Activated CD4-positive, alpha-beta T cell treated with anti-CD3 and anti-CD28 coated beads, Interleukin-2, amount 50 U/mL, for 24 hours (primary cell): Measurements from ENCODE around the gene GPANK1.

Source experiments
- DNase-seq, 2 donors: peaks; one replicate each; pipeline ENCODE4 v3.0.0-alpha.2; 2020; ENCODE audit warnings: low read depth in 1 of 2, low spot score in 1 of 2

GPANK1 gene

GRCh38 chr6:31642798-31643570 is 21.8 kb downstream of the GPANK1 start:
- DNase-seq: no peak

- DNase-seq: no peak
Measured at GRCh38 chr6:31641370-31641769, 23.4 kb downstream of the GPANK1 start.

GRCh38 chr6:31640612-31641011 is 24.2 kb downstream of the GPANK1 start:
- DNase-seq: no peak

GRCh38 chr6:31639449-31639861 is 25.3 kb downstream of the GPANK1 start:
- no peak for DNase-seq

GRCh38 chr6:31639043-31639442 is 25.8 kb downstream of the GPANK1 start:
- DNase-seq: no peak

GRCh38 chr6:31636698-31637596 is 27.9 kb downstream of the GPANK1 start:
- no peak for DNase-seq

GRCh38 chr6:31634969-31635575 is 29.7 kb downstream of the GPANK1 start:
- DNase-seq: no peak

GRCh38 chr6:31634131-31634530 is 30.7 kb downstream of the GPANK1 start:
- DNase-seq: no peak

GRCh38 chr6:31633447-31633846 is 31.4 kb downstream of the GPANK1 start:
- DNase-seq: no peak

- no peak for DNase-seq
Measured at GRCh38 chr6:31632279-31632946, 32.4 kb downstream of the GPANK1 start.

GRCh38 chr6:31631681-31632278 is 33.0 kb downstream of the GPANK1 start:
- DNase-seq: no peak

- DNase-seq: no peak
Measured at GRCh38 chr6:31631209-31631608, 33.6 kb downstream of the GPANK1 start.

- no peak for DNase-seq
Measured at GRCh38 chr6:31630177-31630934, 34.4 kb downstream of the GPANK1 start.

- no peak for DNase-seq
Measured at GRCh38 chr6:31629014-31629413, 35.8 kb downstream of the GPANK1 start.

GRCh38 chr6:31627690-31628287 is 37.0 kb downstream of the GPANK1 start:
- DNase-seq: no peak

- no peak for DNase-seq
Measured at GRCh38 chr6:31626952-31627351, 37.8 kb downstream of the GPANK1 start.

GRCh38 chr6:31624070-31624469 is 40.7 kb downstream of the GPANK1 start:
- no peak for DNase-seq

GRCh38 chr6:31622684-31623091 is 42.1 kb downstream of the GPANK1 start:
- DNase-seq: no peak

GRCh38 chr6:31621991-31622390 is 42.8 kb downstream of the GPANK1 start:
- DNase-seq: no peak
